Hepatocyte (in vitro differentiated cells): ENCODE data around the gene ANGPT4.
"Not testable (repeated sequence)": the region's sequence is repeated elsewhere in the genome, so short reads cannot be mapped to it uniquely, and the experiment has no call there.

ENCODE experiments used
- EZH2phosphoT487 ChIP-seq: fragments of 200-600 bp; sonication (generic); IDR thresholded peaks from one replicate; pipeline ENCODE4 v1.6.1; 2018; ENCODE audit warnings: antibody characterized with exemption, mild to moderate bottlenecking, low read depth, moderate library complexity; ENCODE audit not compliant: unreplicated experiment, severe bottlenecking
- TF ChIP-seq, protein P1 (sequence below): fragments of 200-600 bp; sonication (generic); IDR thresholded peaks from 2 replicates; pipeline ENCODE4 v1.5.1; 2016; ENCODE audit warnings: antibody characterized with exemption, mild to moderate bottlenecking; ENCODE audit not compliant: poor library complexity

DNA sequence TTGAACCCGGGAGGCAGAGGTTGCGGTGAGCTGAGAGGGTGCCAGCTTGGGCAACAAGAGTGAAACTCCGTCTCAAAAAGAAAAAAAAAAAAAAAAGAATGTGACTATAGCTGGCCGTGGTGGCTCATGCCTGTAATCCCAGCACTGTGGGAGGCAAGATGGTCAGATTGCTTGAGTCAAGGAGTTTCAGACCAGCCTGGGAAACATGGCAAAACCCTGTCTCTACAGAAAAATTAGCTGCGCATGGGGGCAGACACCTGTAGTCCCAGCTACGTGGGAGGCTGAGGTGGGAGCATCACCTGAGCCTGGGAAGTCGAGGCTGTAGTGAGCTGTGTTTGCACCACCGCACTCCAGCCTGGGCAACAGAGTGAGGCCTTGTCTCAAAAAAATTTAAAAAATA, 88.2 kb downstream of the ANGPT4 start:
- TF ChIP-seq, protein P1, sequence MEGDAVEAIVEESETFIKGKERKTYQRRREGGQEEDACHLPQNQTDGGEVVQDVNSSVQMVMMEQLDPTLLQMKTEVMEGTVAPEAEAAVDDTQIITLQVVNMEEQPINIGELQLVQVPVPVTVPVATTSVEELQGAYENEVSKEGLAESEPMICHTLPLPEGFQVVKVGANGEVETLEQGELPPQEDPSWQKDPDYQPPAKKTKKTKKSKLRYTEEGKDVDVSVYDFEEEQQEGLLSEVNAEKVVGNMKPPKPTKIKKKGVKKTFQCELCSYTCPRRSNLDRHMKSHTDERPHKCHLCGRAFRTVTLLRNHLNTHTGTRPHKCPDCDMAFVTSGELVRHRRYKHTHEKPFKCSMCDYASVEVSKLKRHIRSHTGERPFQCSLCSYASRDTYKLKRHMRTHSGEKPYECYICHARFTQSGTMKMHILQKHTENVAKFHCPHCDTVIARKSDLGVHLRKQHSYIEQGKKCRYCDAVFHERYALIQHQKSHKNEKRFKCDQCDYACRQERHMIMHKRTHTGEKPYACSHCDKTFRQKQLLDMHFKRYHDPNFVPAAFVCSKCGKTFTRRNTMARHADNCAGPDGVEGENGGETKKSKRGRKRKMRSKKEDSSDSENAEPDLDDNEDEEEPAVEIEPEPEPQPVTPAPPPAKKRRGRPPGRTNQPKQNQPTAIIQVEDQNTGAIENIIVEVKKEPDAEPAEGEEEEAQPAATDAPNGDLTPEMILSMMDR: not testable (repeated sequence)
- not testable (repeated sequence) for TF ChIP-seq EZH2phosphoT487
